A673 (cell line): ENCODE results near the gene ARHGAP40. TPM values are rescaled to one million over a fixed set of nuclear protein-coding genes. Genes with fewer than 3 reads are reported as not detected.

ENCODE experiments used
- BruUV-seq: library from RNA; stranded (reverse); fragments of 400-500 nt; replicated peaks from 2 replicates; lab custom pipeline; 2021; lab: Mats Ljungman, UMichigan
- CTCF ChIA-PET: fragments of 300-600 bp; sonication (Branson Sonifier 250); formaldehyde crosslinking; loops from one replicate; lab custom pipeline; 2022; ENCODE audit warnings: antibody characterized with exemption; lab: Charles Lee
- POLR2A ChIA-PET: fragments of 300-600 bp; sonication (Branson Sonifier 250); formaldehyde crosslinking; loops from one replicate; lab custom pipeline; 2022; ENCODE audit warnings: antibody characterized with exemption; ENCODE audit not compliant: low non-redundant PET; lab: Charles Lee
- DNase-seq: peaks from one replicate; pipeline ENCODE4 v3.0.0-alpha.2; 2015; ENCODE audit warnings: low spot score
- H3K27ac ChIP-seq: fragments of 200-600 bp; sonication (generic); 2 replicates; pipeline ENCODE4 v1.5.1; 2016; ENCODE audit warnings: mixed run types, low read depth, mild to moderate bottlenecking, mixed read lengths, antibody characterized with exemption, low read length; ENCODE audit not compliant: poor library complexity, severe bottlenecking
- H3K27me3 ChIP-seq: fragments of 200-600 bp; sonication (generic); replicated peaks from 2 replicates; pipeline ENCODE4 v1.6.1; 2017; ENCODE audit warnings: mixed run types, low read depth, mild to moderate bottlenecking, mixed read lengths, antibody characterized with exemption, low read length; ENCODE audit not compliant: insufficient read depth, poor library complexity
- H3K36me3 ChIP-seq: fragments of 200-600 bp; sonication (generic); 2 replicates; pipeline ENCODE4 v1.6.1; 2016; ENCODE audit warnings: mixed run types, mild to moderate bottlenecking, mixed read lengths, antibody characterized with exemption, low read length; ENCODE audit not compliant: insufficient read depth, poor library complexity, severe bottlenecking
- H3K4me1 ChIP-seq: fragments of 200-600 bp; sonication (generic); 2 replicates; pipeline ENCODE4 v1.6.1; 2017; ENCODE audit warnings: mixed run types, mild to moderate bottlenecking, mixed read lengths, antibody characterized with exemption, low read length; ENCODE audit not compliant: insufficient read depth, poor library complexity, severe bottlenecking
- H3K4me3 ChIP-seq: fragments of 200-600 bp; sonication (generic); 2 replicates; pipeline ENCODE4 v1.5.1; 2016; ENCODE audit warnings: low read depth, mixed run types, mild to moderate bottlenecking, mixed read lengths, low read length; ENCODE audit not compliant: poor library complexity, severe bottlenecking
- H3K9me3 ChIP-seq: fragments of 200-600 bp; sonication (generic); 2 replicates; pipeline ENCODE4 v1.6.1; 2016; ENCODE audit warnings: mixed run types, low read depth, mild to moderate bottlenecking, mixed read lengths, antibody characterized with exemption, low read length; ENCODE audit not compliant: poor library complexity, severe bottlenecking
- EZH2 ChIP-seq: fragments of 200-600 bp; sonication (generic); IDR thresholded peaks from 2 replicates; pipeline ENCODE4 v1.6.1; 2017; ENCODE audit warnings: borderline replicate concordance, low read depth, mild to moderate bottlenecking, mixed read lengths, antibody characterized with exemption, low read length; ENCODE audit not compliant: poor library complexity, severe bottlenecking
- intact Hi-C: fragments of 100-400 bp; cut with micrococcal nuclease; formaldehyde crosslinking; loops from one replicate; pipeline ENCODE4 v1.10.0; 2022; ENCODE audit not compliant: unreplicated experiment
- total RNA-seq: library from RNA; stranded (reverse); gene quantifications from 2 replicates; pipeline ENCODE4 v1.2.3, GENCODE V29; 2021
- TF ChIP-seq, protein P1 (sequence below): fragments of 300-800, 200-600 bp; sonication (generic); conservative IDR thresholded peaks from 2 replicates; pipeline ENCODE4 v1.5.1; 2017; ENCODE audit warnings: low read depth, mild to moderate bottlenecking, antibody characterized with exemption, low read length, moderate library complexity, mixed read lengths

The ARHGAP40 gene
- total RNA-seq, 1 experiment from 2014 or later: not detected

DNA sequence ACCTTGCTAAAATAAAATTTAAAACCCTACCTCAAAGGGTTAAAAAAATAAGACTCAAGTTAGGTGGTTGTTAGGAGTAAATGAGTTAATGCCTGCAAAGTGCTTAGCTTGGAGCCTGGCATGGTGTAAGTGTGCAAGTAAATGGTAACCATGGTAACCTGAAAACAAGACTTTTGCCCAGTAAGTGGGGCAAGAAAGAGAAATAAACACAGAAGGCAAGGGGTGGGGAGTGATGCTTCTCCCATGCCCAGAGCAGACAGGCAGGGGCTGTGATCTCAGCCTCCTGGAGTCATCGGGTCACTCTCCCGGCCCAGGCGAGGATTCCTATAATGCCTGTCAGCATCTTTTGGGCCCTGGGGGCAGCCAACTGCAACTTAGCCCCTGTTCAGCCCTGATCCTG lies 63.5 kb downstream of the ARHGAP40 start:
- CTCF ChIA-PET: interaction anchor here (0.8 kb wide), 1 partner anchor 244 kb away, joined by 4 read pairs; no protein-coding TSS in a partner anchor
- H3K9me3 ChIP-seq: no peaks in the 10 kb centered on the region
- BruUV-seq: no TSS peak
- no peak overlapping the region for H3K27ac ChIP-seq
- no peaks in the 10 kb centered on the region for H3K27me3 ChIP-seq
- no peak for DNase-seq
- POLR2A ChIA-PET: no interaction called here
- no peaks in the 10 kb centered on the region for H3K36me3 ChIP-seq
- TF ChIP-seq, protein P1, sequence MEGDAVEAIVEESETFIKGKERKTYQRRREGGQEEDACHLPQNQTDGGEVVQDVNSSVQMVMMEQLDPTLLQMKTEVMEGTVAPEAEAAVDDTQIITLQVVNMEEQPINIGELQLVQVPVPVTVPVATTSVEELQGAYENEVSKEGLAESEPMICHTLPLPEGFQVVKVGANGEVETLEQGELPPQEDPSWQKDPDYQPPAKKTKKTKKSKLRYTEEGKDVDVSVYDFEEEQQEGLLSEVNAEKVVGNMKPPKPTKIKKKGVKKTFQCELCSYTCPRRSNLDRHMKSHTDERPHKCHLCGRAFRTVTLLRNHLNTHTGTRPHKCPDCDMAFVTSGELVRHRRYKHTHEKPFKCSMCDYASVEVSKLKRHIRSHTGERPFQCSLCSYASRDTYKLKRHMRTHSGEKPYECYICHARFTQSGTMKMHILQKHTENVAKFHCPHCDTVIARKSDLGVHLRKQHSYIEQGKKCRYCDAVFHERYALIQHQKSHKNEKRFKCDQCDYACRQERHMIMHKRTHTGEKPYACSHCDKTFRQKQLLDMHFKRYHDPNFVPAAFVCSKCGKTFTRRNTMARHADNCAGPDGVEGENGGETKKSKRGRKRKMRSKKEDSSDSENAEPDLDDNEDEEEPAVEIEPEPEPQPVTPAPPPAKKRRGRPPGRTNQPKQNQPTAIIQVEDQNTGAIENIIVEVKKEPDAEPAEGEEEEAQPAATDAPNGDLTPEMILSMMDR: no peak
- TF ChIP-seq EZH2: no peak
- H3K4me3 ChIP-seq: no peak overlapping the region
- intact Hi-C loops: no loop called here
- H3K4me1 ChIP-seq: no peaks in the 10 kb centered on the region

DNA sequence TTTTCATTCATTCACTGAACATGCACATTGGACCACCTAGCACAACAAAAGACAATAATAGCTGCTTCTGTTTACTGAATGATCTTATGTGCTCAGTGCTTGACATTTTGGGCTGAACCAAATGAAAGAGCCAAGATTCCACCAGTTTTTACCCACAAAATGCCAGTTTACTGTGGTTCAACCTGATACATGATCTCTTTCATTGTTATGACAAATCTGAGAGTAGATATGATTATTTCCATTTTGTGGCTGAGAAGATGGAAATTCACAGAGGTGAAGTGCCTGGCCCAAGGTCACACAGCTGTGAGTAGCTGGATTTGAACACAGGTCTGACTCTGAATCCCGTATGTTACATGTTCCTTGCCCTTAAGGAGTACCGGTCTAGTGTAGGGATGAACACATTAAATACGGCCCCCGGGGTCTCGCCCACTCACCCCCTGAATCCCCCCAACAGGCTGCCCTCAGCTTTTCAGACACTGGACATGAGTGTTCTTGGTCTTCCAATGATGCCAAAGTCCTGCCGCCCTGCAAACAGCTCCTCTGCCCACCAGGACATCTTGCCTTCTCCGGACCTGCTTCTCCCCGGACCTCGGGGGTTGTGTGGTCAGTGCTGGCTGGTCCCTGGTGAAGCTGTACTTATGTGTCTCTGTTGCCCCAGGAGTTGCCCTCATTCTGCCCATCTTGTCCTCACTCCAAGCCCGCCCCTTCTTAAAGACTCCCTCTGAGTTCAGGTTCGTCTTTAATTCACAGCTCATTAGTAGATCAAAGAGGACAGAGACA lies 64.1 kb downstream of the ARHGAP40 start:
- no peak for DNase-seq
- POLR2A ChIA-PET: no interaction called here
- H3K27ac ChIP-seq: no peak overlapping the region
- BruUV-seq: no TSS peak
- CTCF ChIA-PET: interaction anchor here (0.8 kb wide), 1 partner anchor 243 kb away, joined by 4 read pairs; no protein-coding TSS in a partner anchor
- no peak for TF ChIP-seq EZH2
- TF ChIP-seq, protein P1: no peak
- H3K4me3 ChIP-seq: no peak overlapping the region
- no peaks in the 10 kb centered on the region for H3K4me1 ChIP-seq
- H3K36me3 ChIP-seq: no peaks in the 10 kb centered on the region
- intact Hi-C loops: no loop called here
- H3K9me3 ChIP-seq: no peaks in the 10 kb centered on the region
- H3K27me3 ChIP-seq: no peaks in the 10 kb centered on the region

DNA sequence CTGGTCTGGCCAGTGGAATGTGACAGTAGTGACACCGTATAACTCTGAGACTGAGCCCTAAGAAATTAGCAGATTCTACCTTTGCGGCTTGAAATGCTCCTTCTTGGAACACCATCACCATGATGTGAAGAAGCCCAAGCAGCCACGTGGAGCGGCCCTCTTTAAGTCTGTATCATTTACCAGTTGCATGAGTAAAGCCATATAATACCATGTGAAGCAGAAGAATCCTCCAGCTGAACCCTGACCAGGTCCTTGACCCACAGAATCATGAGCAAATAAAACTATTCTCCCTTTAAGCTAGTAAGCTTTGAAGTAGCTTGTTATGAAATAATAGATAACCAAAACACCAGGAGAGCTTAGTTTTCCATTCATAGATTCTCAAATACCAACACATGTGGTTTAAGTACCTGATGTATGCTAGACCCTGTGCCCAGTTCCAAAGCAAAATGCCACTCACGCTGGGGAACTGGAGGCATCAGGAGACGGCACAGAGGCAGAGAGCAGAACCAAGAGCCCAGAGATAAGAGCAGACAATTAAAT lies 65.9 kb downstream of the ARHGAP40 start:
- Histone ChIP-seq H3K4me3 (no peak overlapping the region), H3K4me1 (no peaks in the 10 kb centered on the region), H3K36me3 (no peaks in the 10 kb centered on the region), H3K9me3 (no peaks in the 10 kb centered on the region), H3K27me3 (no peaks in the 10 kb centered on the region), H3K27ac (no peak overlapping the region)
- POLR2A ChIA-PET: no interaction called here
- CTCF ChIA-PET: no interaction called here
- TF ChIP-seq, protein P1: no peak
- no peak for TF ChIP-seq EZH2
- DNase-seq: no peak
- BruUV-seq: no TSS peak
- intact Hi-C loops: no loop called here
